ENCODE measurements around the gene PLXNA3.

The PLXNA3 gene

DNA sequence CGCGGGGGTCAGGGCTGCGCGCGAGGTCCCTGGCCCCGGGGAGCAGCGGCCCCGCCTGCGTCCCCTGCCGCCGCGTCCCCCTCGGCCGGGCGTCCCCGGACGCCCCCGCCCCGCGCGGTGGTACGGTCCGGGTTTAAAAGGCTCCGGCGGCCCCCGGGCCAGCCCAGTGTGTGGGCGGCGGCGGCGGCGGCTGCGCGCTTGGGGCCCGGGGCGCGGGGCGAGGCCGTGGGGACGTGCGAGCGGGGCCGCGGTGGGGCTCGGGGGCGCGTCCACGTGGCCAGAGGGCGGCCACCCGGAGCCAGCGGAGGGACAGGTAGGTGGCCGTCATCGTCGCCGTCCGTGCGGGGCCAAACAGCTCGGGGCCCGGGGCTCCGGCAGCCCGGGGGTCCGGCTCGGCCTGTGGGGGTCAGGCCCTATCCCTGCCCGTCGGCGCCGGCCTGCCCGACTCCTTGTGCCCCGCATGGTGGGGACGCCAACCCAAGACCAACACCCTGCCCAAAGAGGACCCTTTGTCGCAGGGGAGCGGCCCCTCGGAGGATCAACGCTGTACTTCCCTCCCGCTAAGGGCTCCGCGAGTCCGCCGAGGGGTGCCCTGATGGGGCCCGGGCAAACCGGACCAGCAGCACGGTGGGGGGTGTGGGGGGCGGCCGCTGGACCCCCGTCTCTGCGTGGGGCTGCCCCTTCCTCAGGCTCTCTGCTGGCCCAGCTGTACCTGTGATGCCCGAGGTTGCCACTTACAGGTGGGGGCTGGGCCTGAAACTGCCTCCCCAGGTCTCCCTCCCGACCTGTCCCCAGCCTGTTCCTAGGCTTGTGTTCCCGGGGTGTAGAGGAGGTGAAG is at the start of gene PLXNA3:
Gene PLXNA3 (plus strand): TSS at position 166 of the 838 bp plus-strand sequence. CDS start 1,903 bp downstream, outside the sequence.
- peak; percentile 54 for DNase-seq

DNA sequence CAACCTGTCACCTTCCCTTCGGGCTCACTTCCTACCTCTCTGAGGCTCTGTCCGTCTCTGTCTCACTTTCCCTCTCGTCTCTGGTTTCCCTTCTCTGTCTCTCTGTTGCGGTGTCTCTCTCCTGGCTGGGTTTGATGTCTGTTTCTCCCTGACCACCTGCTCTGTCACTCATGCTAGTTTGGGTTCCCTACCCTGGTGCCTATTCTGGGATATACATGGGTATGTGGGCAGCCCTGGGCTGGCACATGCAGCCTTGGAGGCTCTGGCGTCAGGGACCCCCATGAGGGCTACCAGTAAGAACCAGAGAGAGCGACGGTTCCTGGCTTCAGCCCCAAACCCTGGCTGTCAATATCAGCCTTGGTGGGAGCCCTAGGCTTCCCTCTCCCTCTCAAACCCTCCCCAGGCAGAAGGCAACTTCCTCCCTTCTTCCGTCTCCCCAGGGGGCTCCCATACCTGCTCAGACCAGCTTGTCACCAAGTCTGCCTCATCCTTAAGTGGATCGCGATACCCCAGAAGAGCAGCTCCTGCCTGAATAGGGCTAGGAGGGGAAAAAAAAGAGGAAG is 49.3 kb upstream of the PLXNA3 start:
- DNase-seq: no peak

DNA sequence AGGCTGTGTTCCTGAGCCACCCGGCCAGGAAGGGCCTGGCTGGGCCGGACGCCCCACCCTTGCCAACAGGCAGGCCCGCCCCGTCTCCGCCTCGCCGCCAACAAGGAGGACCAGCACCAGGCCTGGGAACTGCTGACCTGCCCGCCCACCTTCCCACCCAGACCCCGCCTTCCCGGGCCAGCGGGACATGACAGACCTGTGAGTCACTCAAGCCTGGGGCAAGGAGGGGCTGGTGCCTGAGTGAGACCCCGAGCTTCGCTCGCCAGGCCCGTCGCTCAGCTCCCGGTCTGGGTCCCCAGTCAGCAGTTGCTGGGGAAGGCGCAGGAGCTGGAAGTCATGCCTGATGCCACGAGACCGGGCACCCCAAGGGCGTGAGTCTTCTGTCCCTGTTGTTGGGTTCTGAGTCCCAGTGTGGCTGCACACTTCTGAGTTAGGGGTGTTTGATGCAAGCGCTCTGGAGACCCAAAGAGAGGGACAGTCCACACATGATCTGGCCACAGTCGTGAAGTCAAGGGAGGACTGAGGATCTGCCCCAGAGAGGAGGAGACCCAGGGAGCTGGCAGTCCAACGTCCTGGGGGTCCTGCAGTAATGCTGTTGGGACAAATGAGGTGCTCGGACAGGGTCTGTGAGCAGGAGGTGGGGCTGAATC is 48.7 kb upstream of the PLXNA3 start, which contains the start of gene DNASE1L1:
Gene DNASE1L1 (minus strand): TSS at position 33 of the 650 bp plus-strand sequence. CDS start 3,686 bp downstream, outside the sequence.
- no peak for DNase-seq

DNA sequence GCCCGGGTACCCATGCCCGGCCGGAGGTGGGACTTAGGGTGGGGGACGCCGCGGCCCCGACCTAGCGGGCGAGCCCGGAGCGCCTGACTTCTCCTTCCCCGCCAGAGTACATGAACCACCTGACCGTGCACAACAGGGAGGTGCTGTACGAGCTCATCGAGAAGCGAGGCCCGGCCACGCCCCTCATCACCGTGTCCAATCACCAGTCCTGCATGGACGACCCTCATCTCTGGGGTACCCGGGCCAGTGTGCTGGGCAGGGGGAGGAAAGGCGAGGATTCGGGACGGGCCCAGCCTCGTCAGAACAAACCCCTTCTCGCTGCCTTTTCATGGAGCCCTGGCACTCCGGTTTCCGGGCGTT is 46.1 kb upstream of the PLXNA3 start:
- DNase-seq: peak; percentile 83

DNA sequence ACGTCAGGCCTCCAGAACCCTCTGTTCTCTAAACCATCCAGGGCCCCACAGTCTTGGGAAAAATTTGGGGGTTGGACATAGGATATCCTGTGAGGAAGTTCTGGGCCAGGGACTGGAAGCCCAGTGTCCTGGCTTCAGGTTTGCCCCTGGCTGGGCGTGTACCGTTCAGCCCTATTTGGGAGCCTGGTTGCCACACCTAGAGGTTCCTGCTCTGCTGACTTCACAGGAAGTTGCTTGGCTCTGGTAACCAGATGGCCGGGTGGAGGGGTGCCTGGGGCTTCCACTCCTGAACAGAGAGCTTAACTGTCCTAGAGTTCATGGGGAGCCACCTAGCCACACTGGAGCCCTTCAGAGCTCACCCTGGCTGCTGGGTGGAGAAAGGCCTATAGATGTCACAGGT is 45.6 kb upstream of the PLXNA3 start:
- peak; percentile 24 for DNase-seq

DNA sequence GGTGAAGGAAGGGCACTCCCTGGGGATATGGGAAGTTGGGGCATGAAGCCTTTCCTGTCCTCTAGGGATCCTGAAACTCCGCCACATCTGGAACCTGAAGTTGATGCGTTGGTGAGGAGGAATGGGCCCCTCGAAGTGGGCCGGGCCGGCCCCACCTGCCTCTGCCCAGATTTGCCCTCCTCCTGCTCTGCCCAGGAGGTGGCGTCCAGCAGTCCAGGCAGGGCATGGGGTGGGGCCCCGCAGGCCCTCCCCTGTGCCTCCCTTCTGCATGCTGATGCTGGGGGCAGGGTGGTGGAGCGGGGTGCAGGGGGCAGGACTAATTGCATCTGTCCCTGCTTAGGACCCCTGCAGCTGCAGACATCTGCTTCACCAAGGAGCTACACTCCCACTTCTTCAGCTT is 44.9 kb upstream of the PLXNA3 start:
- no peak for DNase-seq

DNA sequence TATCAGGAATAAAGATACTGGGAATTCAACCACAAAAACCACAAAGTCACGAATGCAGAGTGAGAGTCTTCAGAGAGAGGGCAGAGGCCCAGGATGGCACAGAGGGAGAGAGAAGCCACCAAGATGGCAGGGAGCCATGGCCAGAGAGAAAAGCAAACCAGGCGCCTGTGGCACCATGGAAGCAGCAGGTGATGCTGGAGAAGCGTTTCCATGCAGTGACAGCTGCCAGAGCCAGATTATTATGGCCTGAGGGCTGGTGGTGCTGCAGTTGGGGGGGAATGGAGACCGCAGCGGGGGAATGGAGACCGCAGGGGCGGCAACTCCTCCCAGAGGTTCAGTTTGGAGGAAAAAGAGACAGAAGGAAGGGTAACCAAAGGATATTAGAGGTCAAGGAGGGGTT is 40.9 kb upstream of the PLXNA3 start:
- peak; percentile 69 for DNase-seq

DNA sequence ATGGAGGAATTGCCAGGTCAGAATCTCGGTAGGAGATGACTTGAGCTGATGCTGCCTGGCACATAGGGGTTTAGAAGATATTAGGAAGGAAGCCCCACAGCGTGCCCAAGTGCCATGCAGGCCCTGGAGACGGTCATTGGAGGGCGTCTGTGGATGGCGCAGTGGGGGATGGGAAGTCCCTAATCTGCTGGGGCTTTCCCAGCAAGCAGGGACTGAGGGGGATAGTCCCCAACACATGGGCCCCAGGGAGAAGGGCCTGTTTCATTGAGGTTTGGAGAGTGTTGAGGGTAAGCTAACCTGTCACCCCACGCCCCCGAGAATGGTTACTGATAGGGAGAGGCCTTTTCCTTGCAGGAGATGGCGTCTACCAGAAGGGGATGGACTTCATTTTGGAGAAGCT is 38.9 kb upstream of the PLXNA3 start:
- DNase-seq: no peak

DNA sequence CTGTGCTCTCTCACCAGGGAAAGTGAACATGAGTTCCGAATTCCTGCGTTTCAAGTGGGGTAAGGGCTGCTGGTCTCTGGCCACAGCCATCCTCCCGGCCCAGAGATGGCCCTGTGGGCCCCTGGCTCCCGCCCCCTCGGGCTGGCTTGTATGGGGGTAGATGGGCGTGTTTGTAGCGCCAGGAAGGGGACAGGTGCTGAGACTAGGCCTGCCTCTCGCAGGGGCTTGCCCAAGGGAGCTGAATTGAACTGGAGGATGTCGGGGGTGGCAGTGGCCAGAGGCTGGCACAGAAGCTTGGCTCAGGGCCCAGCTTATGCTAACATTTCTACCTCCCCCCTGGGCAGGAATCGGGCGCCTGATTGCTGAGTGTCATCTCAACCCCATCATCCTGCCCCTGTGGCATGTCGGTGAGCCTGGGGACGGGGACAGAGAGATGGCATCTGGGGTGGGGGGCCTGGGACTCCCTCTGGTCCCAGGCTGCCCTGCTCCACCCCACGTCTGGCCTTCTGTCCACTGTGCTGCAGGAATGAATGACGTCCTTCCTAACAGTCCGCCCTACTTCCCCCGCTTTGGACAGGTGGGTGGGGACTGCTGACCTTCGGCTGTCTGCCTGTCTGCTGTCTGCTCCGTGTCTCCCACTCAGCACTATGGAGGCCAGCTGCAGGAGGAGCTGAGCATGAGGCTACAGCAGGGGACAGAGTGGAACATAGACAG is 38.2 kb upstream of the PLXNA3 start:
- no peak for DNase-seq

DNA sequence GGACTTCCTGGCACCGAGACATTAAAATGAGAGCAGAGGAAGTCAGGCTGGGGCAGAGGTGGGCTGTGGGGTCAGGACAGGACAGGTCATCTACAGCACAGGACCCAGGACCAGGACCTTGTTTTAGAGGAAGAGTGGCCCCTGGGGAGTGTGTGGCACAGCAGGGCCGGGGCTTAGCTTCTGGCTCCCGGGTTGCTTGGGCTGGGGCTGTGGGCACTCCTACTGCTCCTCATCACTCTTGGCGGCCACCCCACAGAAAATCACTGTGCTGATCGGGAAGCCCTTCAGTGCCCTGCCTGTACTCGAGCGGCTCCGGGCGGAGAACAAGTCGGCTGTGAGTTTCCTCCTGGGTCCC is 37.7 kb upstream of the PLXNA3 start:
- DNase-seq: no peak

DNA sequence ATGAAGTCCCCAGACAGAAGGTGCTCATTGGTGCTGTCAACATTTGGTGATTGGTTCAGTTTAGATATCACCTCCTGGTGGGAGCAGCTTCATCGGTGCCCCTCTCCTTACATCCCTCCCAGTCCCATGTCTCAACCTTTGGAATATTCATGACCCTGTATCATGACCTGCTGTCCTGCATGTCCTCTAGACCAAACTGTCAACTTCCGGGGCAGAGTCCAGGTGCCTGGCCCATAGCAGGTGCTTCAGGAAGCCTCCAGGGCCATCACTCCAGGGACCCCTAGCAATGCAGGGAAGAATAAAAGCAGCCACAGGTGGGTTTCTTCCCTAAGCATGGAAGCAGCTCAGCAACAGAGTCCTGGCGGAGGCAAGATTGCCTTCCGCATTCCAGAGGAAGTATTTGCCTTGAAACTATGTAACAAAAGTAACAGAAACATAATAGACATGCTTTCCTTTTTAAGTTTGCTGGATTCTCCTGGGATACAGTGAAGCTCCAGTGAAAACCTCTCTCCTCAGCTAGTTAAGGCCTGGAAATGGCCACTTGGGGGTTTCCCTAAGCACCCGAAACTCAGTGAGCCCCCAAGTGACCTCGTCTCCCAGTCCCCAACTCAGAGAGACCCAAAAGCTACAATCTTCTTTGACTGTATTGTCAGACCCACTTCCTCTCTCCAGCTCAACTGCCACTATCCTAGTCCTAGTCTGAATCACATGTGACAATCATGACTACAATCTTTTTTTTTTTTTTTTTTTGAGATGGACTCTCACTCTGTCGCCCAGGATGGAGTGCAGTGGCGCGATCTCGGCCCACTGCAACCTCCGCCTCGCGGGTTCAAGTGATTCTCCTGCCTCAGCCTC is 30.9 kb upstream of the PLXNA3 start:
- no peak for DNase-seq

DNA sequence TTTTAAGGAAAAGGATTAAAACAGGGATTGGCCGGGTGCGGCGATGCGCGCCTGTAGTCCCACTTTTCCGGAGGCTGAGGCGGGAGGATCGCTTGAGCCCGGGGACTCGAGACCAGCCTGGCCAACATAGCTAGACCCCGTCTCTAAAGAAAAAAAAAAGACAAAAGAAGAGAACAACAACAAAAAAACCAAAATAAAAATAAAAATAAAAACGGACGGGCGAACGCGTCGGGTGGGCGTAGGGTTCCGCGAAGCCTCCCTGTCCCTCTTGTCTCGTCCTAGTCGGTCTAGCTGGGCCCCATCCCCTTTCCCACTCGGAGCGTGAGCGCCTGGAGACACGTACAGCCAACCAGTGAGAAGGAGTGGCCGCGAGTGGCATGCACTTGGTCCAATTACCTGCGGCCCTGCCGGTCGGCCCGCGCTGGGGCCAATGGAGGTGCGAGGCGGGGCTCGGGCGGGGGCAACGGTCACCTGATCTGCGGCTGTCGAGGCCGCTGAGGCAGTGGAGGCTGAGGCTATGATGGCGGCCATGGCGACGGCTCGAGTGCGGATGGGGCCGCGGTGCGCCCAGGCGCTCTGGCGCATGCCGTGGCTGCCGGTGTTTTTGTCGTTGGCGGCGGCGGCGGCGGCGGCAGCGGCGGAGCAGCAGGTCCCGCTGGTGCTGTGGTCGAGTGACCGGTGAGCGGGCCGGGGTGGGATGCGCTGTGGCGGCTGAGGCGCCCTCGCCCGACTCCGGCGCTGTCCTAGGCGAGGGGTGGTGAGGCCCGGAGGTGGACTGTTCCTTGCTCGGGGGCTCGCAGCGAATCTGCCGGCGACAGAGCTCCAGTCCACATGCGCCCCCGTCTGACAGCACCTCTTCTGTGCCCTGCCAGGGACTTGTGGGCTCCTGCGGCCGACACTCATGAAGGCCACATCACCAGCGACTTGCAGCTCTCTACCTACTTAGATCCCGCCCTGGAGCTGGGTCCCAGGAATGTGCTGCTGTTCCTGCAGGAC is 29.6 kb upstream of the PLXNA3 start, which contains the start of gene ATP6AP1:
Gene ATP6AP1 (plus strand): TSS at position 502 of the 996 bp plus-strand sequence. CDS start 16 bp downstream, at position 518.
- DNase-seq: peak; percentile 97

DNA sequence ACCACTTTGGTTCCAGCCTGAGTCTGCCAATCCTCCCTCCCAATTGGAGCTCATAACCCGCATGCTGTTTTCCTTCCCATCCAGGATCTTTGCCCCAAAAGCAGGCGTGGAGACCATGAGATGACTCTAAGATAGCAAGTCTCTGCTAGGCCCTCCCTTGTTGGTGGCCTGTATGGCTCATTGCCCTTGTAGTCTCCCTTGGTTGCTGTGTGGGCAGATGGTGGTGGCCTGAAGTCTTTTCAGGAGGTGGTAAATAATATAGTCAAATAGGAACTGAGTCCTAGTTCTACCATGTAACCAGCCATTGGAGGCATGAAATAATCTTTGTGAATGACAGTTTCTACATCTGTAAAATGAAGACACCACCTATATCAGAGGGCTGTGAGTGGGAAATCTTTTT is 28.4 kb upstream of the PLXNA3 start:
- DNase-seq: no peak

DNA sequence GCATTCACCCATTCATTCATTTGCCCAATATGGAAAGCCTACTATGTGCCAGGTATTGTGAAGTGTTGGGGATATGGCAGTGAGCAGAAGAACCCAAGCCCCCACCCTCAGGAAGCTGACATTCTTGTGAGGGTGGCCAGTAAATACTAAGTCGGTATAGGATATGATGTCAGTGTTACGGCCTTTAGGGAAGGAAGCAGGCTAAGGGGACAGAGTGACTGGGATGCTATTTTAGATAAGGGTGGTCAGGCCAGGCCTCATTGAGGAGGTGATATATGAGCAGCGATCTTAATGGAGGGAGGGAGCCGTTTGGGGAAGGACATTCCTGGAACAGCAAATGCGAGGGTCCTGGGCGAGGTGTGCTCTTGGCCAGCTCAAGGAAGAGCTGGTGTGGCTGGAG is 27.6 kb upstream of the PLXNA3 start:
- no peak for DNase-seq

DNA sequence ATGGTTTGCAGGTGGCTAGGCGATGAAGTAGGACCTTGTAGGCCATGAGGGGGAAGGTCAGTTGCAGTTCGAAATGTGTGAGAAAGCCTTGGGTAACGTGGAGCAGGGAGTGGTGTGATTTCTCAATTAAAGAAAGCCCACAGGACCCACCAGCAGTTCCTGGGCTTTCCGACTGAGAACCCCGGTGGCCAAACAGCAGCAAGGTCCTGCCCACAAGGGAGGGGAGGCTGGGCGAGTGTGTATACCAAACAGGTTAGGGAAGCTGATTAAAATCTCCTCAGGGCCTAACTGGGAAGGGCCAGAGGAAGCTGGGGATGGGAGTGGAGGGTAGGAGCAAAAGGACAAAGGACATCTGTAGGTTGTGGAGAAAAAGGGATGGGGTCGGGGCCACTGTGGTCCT is 27.2 kb upstream of the PLXNA3 start:
- DNase-seq: no peak

DNA sequence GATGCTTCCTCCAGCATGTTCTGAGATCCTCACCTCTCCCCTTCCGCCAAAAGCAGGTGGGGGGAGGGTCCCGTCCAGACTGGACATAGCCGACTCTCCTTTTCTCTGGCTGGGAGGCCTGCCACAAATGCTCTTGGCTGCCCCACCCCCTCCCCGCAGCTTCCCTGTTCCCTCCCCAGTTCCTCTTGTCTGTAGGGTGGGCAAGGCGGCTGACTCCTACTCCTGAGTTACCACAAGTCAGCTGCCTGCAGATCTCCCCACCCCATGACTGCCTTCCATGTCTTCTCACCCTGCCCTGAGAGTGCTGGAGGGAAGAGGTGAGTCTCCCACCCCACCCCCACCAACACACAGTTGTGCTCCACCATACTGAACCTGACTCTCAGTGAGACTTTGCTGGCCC is 26.7 kb upstream of the PLXNA3 start:
- no peak for DNase-seq

DNA sequence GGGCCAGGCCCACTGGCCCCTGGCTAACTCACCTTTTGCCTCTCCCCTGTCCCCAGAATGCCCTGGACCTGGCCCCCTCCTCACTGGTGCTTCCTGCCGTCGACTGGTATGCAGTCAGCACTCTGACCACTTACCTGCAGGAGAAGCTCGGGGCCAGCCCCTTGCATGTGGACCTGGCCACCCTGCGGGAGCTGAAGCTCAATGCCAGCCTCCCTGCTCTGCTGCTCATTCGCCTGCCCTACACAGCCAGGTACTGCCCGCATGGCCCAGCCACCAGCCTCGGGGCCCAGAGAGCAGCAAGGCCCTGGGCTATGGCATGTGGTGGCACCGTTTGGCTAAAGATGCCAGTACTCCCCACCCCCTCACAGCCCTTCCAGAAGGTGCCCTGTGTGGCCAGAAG is 25.9 kb upstream of the PLXNA3 start:
- DNase-seq: no peak

DNA sequence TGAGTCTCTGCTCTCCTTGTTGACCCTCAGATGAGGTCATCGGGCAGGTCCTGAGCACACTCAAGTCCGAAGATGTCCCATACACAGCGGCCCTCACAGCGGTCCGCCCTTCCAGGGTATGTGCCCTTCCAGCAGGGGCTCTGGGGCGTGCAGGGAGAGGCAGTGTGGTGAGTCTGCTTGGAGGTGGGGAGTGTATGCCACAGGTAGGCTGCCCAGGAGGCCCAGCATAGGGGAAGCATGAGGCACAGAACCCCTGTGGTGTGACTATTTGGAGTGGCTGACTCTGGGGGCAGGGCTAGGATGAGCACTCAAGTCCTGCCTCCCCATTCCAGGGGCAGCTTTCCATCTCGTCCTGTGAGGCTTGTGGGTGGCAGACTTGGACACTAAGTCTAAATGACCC is 24.5 kb upstream of the PLXNA3 start:
- DNase-seq: no peak

DNA sequence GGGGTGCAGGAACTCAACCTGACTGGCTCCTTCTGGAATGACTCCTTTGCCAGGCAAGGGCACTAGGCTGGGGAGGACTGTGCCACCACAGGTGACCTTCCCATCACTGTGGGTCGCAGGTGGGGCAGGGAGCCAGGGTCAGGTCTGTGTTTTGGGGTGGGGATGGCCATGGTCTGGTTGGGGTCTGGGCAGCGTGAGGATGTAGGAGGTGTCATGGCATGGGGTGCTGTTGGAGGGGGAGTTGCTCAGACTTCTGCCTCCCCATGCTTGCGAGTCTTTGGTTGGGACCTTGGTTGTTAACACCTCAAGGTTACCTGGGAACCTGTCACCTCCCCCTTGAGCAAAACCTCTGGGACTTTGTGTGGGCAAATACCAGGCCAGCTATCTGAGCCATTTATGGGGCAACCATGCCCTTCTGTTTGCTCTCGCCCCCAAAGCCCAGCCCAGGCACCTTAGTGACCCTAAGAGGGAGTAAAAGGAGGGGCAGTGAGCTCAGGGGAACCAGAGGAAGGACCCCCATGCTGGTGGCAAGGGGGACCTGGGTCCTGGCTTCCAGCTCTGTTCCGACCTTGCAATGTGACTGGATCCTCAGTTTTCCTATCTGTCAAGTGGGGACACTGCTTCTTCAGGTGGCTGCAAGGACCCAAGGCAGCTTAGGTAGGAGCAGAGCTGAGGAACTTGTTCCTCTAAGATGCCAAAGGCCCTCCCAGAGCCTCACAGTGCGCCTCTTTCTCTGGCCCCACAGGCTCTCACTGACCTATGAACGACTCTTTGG is 23.5 kb upstream of the PLXNA3 start:
- DNase-seq: no peak

DNA sequence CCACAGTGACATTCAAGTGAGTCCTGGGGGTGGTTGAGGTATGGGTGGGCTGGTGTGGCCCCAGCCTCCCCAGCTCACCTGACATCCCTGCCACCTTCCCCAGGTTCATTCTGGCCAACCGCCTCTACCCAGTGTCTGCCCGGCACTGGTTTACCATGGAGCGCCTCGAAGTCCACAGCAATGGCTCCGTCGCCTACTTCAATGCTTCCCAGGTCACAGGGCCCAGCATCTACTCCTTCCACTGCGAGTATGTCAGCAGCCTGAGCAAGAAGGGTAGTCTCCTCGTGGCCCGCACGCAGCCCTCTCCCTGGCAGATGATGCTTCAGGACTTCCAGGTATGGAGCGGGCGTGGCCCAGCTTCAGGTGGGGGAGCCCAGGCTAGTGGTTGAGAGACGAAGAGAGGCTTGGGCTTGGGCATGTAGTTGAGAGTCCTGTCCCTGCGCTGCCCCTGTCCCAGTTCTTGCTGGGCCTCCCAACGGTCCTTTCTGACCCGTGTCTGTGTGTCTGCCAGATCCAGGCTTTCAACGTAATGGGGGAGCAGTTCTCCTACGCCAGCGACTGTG is 22.8 kb upstream of the PLXNA3 start:
- DNase-seq: no peak

Measured in NCI-H82 (cell line).